MG63 (cell line): ENCODE results near the gene CPPED1. TPM values are rescaled to one million over a fixed set of nuclear protein-coding genes. Genes with fewer than 3 reads are reported as not detected.
"Not testable (repeated sequence)": the region's sequence is repeated elsewhere in the genome, so short reads cannot be mapped to it uniquely, and the experiment has no call there.

Experiments used
- DNase-seq: peaks from one replicate; pipeline ENCODE4 v3.0.0-alpha.2; 2020
- H3K27me3 ChIP-seq: fragments of 250-450 bp; sonication (Bioruptor Pico); 2 replicates; pipeline ENCODE4 v1.5.1; 2020; ENCODE audit warnings: mild to moderate bottlenecking, moderate library complexity
- H3K36me3 ChIP-seq: fragments of 250-450 bp; sonication (Bioruptor Pico); 2 replicates; pipeline ENCODE4 v1.5.1; 2020; ENCODE audit warnings: mild to moderate bottlenecking, moderate library complexity
- H3K4me3 ChIP-seq: fragments of 250-450 bp; sonication (Bioruptor Pico); 2 replicates; pipeline ENCODE4 v1.5.1; 2020; ENCODE audit warnings: mild to moderate bottlenecking, moderate library complexity
- H3K9me3 ChIP-seq: fragments of 250-450 bp; sonication (Bioruptor Pico); 2 replicates; pipeline ENCODE4 v1.5.1; 2020; ENCODE audit warnings: mild to moderate bottlenecking, moderate library complexity
- total RNA-seq: library from RNA; depleted of rRNA; stranded (reverse); fragments of >200 nt; shearing (Covaris generic); gene quantifications from 2 replicates; pipeline ENCODE4 v1.2.3, GENCODE V29; 2014; ENCODE audit warnings: low replicate concordance

Gene CPPED1
- total RNA-seq, 1 experiment from 2014 or later: 27.3 TPM

GRCh38 chr16:12788758-12789157, 14.9 kb downstream of the CPPED1 start:
- no peak for DNase-seq
- Histone ChIP-seq H3K27me3 (no peaks in the 10 kb centered on the region), H3K9me3 (peaks cover 19% of the 10 kb centered on the region), H3K36me3 (0 out of 2 replicates have a peak, but pooled peaks cover 3% of the 10 kb centered on the region), H3K4me3 (no peak overlapping the region)

- H3K36me3 ChIP-seq: 0 out of 2 replicates have a peak, but pooled peaks cover 3% of the 10 kb centered on the region
- H3K4me3 ChIP-seq: no peak overlapping the region
- no peaks in the 10 kb centered on the region for H3K27me3 ChIP-seq
- DNase-seq: no peak
- H3K9me3 ChIP-seq: peaks cover 19% of the 10 kb centered on the region
Observed at GRCh38 chr16:12786081-12786480, 17.6 kb downstream of the CPPED1 start.

GRCh38 chr16:12784076-12784475, 19.6 kb downstream of the CPPED1 start:
- peak; percentile 19 for DNase-seq
- Histone ChIP-seq H3K27me3 (no peaks in the 10 kb centered on the region), H3K4me3 (no peak overlapping the region), H3K9me3 (peaks cover 19% of the 10 kb centered on the region), H3K36me3 (peaks cover 3% of the 10 kb centered on the region; the same call in 1 of the 2 replicates)

DNA sequence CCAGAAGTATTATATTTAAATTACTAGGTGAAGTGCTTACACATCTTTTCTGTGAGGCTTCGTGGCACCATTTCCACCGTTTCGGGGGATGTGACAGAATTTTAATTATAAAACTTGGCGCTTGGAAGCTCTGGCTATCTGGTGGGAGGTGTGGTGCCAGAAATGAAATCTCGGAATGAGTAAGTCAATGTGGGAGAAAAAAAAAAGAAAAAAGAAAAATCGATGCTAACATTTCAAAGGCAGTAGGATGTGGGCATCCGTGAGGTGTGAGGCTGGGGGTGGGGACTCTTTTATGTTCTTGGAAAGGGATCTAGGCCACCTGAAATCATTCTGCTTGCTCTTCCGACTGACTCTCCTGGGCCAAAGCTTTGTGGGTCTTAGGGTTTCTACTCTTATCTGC, 21.9 kb downstream of the CPPED1 start:
- Histone ChIP-seq H3K27me3 (no peaks in the 10 kb centered on the region), H3K9me3 (peaks cover 16% of the 10 kb centered on the region), H3K4me3 (no peak overlapping the region), H3K36me3 (peaks cover 2% of the 10 kb centered on the region; the same call in 1 of the 2 replicates)
- DNase-seq: no peak

DNA sequence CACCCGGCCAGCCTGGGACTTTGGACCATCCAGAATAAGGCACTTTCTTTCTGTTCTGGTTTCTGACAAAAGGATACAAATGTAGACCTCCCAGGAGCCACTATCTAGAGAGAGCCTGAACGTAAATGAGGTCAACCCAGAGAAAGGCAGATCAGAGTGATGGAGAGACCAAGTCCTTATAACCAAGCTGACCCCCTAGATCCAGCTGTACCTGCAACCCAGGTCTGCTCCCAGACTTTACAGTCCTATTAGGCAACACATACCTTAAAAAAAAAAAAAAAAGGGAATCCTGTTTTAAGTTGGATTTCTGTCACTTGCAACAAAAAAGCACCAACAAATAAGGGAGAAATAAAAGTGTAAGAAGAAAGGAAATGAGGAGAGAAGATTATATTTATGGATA, 23.2 kb downstream of the CPPED1 start:
- no peak for DNase-seq
- Histone ChIP-seq H3K36me3 (peaks cover 2% of the 10 kb centered on the region; the same call in 1 of the 2 replicates), H3K4me3 (no peak overlapping the region), H3K9me3 (peaks cover 12% of the 10 kb centered on the region), H3K27me3 (no peaks in the 10 kb centered on the region)

DNA sequence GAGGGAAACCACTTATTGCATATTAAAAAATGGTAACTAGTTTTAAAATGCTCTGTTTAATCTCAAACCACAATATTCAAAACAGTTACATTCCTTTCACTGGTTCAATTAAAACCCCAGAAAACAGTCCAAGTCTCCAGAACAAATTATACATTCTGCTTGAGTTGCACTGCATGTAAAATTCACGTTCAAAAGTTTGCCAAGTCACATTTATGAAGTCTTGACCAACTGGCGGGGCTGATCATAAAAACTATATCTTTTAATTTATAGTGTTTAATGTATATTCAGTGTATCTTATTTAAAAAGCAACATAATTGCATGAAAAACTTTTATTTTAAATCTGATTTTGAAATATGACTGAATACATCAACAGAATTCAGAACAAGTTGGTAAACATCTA, 25.0 kb downstream of the CPPED1 start:
- Histone ChIP-seq H3K27me3 (no peaks in the 10 kb centered on the region), H3K4me3 (no peak overlapping the region), H3K9me3 (peaks cover under 1% of the 10 kb centered on the region), H3K36me3 (peaks cover 2% of the 10 kb centered on the region; the same call in 1 of the 2 replicates)
- no peak for DNase-seq

DNA sequence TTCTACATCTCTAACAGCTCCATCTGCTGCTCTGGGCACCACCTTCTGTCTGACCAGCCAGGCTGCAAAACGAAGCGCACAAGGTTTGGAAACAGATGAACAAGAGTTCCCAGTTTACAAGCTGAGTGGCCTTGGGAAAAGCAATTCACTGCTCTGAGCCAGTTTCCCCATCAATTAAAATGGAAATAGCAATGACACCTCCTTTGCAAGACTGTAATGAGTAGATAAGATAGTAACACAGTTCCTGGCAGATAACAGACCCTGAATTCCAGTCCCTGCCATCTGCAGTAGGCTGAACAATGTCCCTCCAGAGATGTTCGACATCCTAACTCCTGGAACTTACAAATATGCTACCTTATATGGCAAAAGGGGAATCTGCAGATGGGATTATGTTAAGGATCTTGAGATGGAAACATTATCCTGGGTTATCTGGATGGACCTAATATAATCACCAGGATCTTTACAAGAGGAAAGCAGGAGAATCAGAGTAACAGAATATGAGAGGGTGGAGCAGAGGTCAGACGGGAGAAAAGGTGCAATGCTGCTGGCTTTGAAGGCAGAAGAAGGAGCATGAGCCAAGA, 27.9 kb downstream of the CPPED1 start:
- Histone ChIP-seq H3K36me3 (peaks cover 2% of the 10 kb centered on the region; the same call in 1 of the 2 replicates), H3K9me3 (no peaks in the 10 kb centered on the region), H3K27me3 (no peaks in the 10 kb centered on the region), H3K4me3 (no peak overlapping the region)
- no peak for DNase-seq

- Histone ChIP-seq H3K4me3 (no peak overlapping the region), H3K9me3 (no peaks in the 10 kb centered on the region), H3K27me3 (no peaks in the 10 kb centered on the region), H3K36me3 (0 out of 2 replicates have a peak, but pooled peaks cover 2% of the 10 kb centered on the region)
- no peak for DNase-seq
Observed at GRCh38 chr16:12773221-12773620, 30.5 kb downstream of the CPPED1 start.

GRCh38 chr16:12771341-12771798, 32.3 kb downstream of the CPPED1 start:
- DNase-seq: no peak
- Histone ChIP-seq H3K9me3 (no peaks in the 10 kb centered on the region), H3K36me3 (no peaks in the 10 kb centered on the region), H3K4me3 (no peak overlapping the region), H3K27me3 (no peaks in the 10 kb centered on the region)

DNA sequence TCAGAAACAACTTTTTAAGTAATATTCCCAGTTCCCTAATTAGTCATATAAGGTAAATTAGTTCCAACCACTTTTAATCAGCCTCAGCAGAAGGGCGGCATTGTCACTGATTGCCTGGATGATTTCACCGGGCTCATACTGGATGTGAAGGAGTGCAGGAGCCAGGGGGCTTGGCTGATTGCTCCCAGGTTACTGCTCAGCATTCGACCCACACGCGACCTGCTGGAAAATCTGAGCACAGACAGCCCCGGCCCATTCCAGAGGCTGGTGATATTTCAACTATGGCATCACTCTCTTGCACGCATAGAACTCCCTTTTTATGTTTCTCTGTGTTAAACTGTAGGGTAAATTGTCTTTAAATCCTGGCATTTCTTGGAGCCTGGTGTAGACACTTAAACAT, 34.2 kb downstream of the CPPED1 start:
- Histone ChIP-seq H3K4me3 (no peak overlapping the region), H3K9me3 (no peaks in the 10 kb centered on the region), H3K27me3 (no peaks in the 10 kb centered on the region), H3K36me3 (no peaks in the 10 kb centered on the region)
- DNase-seq: no peak

- no peak for DNase-seq
- H3K9me3 ChIP-seq: no peaks in the 10 kb centered on the region
- no peaks in the 10 kb centered on the region for H3K36me3 ChIP-seq
- no peaks in the 10 kb centered on the region for H3K27me3 ChIP-seq
- no peak overlapping the region for H3K4me3 ChIP-seq
Observed at GRCh38 chr16:12767897-12768296, 35.8 kb downstream of the CPPED1 start.

DNA sequence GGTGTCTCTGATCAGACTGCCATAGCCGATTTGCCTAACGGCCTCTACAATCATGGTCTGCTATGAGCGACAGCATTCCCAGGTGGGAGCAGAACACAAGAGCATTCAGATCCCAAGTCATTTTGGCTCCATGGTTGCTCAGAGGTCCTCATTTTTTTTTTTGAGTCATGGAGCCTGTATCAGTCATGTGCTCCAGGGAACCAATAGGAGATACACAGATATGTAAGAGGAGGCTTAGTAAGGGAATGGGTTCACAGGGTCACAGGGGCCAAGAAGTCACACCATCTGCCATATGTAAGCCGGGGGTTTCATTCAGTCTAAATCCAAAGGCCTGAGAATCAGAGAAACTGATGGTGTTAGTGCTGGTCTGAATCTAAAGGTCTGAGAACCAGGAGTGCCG, 36.8 kb downstream of the CPPED1 start:
- no peak for DNase-seq
- Histone ChIP-seq H3K9me3 (no peaks in the 10 kb centered on the region), H3K4me3 (no peak overlapping the region), H3K36me3 (no peaks in the 10 kb centered on the region), H3K27me3 (no peaks in the 10 kb centered on the region)

GRCh38 chr16:12766208-12766607, 37.5 kb downstream of the CPPED1 start:
- not testable (repeated sequence) for H3K36me3 ChIP-seq, H3K27me3 ChIP-seq, H3K9me3 ChIP-seq, H3K4me3 ChIP-seq, DNase-seq

DNA sequence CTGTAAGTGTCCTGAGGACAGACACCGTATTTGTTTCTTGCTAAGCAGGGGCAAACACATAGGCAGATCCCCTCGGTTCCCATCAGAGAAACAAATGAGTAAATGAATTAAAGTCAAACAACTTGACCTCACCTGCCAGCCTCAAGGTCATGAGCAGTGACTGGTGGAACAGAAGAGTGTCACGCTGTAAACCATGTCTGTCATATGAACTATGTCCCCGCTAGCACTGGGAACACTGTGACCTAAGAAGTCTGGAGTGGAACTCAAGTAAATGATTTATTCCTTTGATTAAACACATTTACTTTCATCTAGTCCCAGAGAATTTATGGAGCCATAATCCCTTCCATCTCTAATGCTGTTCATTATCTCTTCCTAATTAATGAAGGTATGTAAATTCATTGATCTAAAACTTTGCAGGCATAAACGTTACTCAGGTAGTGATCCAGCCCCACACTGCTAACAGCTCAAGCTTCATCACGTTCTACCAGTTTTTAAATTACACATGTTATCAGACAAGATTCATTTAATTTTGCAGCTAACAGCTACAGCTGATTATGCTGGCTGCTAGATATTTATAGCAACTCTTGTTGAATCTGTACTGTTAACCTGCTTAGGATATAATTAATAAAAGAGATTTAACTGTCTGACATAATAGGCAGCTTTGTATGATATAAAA, 38.7 kb downstream of the CPPED1 start:
- no peak for DNase-seq
- H3K4me3 ChIP-seq: no peak overlapping the region
- no peaks in the 10 kb centered on the region for H3K9me3 ChIP-seq
- no peaks in the 10 kb centered on the region for H3K36me3 ChIP-seq
- H3K27me3 ChIP-seq: no peaks in the 10 kb centered on the region

DNA sequence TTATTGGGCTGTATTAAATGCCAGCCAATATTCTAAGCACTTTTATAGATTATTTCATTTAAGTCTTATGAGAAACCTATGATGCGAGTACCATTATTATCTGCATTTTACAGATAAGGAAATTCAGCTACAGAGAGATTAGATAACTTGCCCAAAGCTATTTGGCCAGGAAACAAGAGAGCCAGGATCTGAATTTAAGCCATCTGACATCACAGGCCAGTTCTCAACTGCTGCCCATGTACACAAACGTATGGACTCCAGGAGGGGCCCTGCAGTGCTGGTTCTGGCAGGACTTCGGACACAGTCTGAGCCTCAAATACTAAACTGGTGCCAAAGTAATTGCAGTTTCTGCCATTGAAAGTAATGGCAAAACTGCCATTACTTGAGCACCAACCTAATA, 40.2 kb downstream of the CPPED1 start:
- peak; percentile 16 for DNase-seq
- Histone ChIP-seq H3K27me3 (no peaks in the 10 kb centered on the region), H3K36me3 (no peaks in the 10 kb centered on the region), H3K4me3 (no peak overlapping the region), H3K9me3 (no peaks in the 10 kb centered on the region)

DNA sequence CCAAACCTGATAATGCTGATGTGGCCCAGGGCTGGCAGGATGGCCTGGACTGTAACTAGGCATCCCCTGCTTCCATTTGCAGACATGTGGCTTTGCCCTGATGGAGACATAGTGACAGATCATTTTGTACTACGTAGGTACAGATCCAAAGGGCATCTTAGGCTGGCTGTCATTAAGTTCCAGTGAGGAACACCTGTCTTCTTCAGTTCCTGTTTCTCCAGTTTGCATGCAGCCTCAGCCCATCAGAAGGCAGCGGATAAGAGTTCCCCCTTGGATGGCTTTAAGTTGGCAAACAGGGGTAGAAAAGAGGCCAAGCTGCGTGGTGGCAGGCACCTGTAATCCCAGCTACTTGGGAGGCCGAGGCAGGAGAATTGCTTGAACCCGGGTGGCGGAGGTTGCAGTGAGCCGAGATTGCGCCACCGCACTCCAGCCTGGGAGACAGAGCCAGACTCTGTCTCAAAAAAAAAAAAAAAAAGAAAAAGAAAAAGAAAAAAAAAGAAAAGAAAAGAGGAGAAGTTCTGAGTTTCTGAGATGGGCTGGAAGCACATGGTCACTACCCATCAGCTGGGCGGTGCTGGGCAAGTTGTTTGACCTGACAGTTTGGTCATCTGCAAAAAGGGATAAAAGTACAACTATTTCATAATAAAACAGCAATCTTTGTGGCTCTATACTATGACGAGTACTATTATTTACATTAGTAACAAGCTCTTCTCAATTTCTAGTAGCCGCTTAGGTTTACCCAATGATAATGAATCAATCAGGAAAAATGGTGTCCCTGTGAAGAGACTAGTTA, 42.7 kb downstream of the CPPED1 start:
- no peak overlapping the region for H3K4me3 ChIP-seq

More for the DNA sequence above, 42.7 kb downstream of the CPPED1 start:
- H3K27me3 ChIP-seq: no peaks in the 10 kb centered on the region
- no peak for DNase-seq
- H3K9me3 ChIP-seq: no peaks in the 10 kb centered on the region
- no peaks in the 10 kb centered on the region for H3K36me3 ChIP-seq
